OCI-M2 (cell line): ENCODE data around the gene SLC47A2.
"Not testable (repeated sequence)": the region's sequence is repeated elsewhere in the genome, so short reads cannot be mapped to it uniquely, and the experiment has no call there.

Source experiments
- DNase-seq: peaks from one replicate; lab custom pipeline; 2025; ENCODE audit not compliant: unreplicated experiment; lab: John Stamatoyannopoulos, UW

Gene SLC47A2

DNA sequence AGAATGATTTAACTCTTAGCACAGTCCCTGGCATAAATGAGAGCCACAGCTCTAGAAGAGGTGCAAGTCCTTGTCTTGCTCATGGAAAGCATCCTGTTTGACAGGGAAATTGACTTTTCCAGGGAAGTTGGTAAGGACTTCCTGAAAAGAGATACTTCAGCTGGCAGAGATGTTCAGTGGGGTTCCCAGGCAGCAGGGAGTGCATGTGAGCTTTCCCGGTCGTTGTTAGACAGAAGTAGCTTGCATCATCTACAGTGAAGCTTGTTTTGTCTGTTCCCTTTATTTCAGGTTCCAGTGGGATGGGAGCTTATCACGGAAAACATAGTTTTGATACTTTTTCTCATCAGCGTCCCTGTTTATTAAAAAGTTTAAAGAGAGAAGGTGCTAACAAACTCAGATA lies 45.0 kb downstream of the SLC47A2 start:
- DNase-seq = no peak

DNA sequence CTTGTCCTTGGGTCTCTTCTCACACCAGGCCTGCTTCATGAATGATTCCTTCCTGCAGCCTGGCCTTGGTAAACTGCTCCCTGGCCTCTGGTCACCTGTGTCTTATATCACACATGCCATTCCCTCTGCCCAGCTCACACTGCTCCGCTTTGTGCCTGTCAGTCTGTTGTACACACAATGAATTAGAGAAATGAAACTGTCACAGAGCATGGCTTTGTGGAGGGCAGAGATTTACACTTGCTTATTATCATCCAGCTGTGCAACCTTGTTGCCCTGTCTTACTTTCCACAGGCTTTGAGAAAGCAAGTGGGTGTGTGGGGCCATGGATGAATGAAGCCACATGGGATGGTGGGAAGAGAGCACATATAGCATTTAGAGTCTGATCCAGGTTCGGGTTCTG lies 45.5 kb downstream of the SLC47A2 start:
- DNase-seq = no peak

- not testable (repeated sequence) for DNase-seq
Measured at GRCh38 chr17:19669680-19670079, 46.7 kb downstream of the SLC47A2 start.

GRCh38 chr17:19664821-19665181 lies 51.6 kb downstream of the SLC47A2 start:
- DNase-seq = no peak

DNA sequence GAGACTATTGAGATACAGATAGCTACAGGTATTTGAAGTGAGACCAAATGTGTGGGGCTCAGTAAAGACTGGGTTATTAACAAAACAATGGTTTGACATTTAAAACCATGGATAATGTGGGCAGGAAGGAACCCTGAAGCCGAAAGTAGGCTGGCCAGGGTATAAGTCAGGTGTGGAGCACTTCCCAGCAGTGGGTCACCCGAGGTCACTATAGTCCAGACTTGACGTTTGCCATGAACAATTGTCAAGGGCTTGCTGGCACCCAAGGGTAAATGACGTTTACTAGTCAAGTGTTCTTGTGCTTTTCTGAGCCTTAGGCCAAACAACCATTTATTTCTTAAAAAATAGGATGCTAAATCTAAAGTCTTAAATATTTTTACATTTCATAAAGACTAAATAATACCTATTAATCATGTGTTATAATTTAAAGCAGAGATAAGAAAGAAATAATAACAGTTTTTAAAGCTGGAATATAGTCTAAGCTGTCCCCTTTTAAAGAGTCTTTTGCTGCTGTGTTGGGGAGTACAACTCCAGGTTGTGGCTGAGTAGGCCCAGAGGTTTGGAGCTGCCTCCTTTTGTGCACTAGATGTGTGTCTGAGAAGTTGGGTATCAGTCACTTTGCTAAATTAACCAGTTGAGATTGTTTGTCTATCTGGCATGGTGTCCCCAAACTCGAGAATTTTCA lies 52.1 kb downstream of the SLC47A2 start:
- DNase-seq = no peak

GRCh38 chr17:19663097-19663496 lies 53.3 kb downstream of the SLC47A2 start:
- DNase-seq = no peak

DNA sequence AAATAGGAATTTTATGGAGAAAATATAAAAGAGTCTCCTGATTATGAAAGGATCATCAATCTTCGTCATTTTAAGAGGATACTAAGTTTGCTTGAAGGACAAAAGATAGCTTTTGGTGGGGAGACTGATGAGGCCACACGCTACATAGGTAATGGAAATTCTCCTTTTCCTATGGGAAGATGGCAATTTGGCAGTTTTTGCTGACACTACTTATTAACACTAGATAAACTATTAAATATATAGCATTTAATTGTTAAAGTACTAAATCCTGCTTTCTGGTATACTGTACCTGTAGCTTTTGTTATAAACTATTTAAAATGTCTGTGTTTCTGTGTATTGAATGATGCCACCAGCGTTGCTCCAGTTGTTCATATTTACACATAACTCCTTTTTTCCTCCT lies 55.3 kb downstream of the SLC47A2 start:
- DNase-seq = no peak

DNA sequence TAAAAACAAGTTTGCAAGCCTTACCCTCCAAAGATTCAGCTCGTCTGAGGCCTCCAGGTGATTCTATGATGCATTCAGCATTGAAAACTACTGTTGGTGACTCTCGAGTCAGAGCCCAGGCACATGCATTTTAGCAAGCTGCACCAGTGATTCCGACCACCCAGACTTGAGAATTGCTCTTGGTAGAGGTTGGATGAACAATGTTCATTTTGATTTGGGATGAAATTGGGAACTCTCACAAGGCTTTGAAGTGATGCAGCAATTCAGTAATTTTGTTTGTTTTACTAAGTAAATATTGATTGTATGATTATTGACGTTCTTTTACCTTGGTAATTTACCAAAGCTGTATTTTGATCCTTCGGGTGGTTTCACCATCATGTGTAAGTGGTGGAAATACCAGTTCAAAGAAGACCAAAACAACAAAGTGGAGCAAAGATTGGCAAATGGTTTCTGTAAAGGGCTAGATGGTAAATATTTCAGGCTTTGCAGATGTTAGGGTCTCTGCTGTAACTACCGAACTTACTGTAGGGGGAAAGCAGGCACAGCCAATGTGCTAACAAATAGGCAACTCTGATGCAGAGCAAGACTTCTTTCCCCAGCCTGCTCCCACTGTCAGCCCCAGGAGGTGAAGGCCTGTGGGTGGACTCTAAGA lies 56.0 kb downstream of the SLC47A2 start:
- DNase-seq = no peak

DNA sequence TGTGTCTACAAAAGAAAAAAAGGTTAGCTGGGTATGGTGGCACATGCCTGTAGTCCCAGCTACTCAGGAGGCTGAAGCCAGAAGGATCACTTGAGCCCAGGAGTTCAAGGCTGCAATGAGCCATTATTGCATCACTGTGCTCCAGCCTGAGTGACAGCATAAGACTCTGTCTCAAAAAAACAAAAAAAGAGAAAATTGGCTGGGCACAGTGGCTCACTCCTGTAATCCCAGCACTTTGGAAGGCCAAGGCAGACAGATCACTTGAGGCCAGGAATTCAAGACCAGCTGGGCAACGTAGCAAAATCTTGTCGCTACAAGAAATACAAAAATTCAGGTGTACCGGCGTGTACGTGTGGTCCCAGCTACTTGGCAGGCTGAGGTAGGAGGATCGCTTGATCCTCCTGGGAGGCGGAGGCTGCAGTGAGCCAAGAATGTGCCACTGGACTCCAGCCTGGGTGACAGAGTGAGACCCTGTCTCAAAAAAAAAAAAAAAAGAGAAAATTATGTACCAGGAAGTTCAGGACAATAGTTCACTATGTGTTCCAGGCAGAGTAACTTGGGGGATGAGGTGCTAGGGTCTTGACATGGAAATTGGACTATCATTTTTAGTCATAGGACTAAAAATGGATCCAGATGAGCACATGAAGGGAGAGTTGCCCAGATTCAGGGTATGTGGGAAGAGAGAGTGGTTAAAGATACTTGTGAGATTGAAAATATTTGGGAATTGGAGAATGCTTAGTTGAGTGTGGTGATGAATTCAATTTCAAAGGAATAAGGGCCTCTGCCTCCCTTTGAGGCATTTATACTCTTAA lies 56.8 kb downstream of the SLC47A2 start:
- DNase-seq = no peak

GRCh38 chr17:19656851-19657581 lies 59.4 kb downstream of the SLC47A2 start:
- DNase-seq = no peak

DNA sequence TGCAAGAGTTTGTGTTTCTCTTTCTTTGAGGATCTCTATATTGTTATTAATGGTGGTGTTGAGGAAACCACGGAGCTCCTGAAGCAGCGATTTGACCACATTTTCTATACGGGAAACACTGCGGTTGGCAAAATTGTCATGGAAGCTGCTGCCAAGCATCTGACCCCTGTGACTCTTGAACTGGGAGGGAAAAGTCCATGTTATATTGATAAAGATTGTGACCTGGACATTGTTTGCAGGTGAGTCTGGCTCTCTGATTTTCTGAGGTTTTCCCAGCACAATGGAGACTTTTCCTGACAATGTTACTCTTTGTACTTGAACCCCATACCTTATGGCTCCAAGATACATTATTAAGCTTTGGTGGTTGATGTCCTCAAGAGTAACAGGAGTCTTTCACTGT lies 60.0 kb downstream of the SLC47A2 start:
- no peak for DNase-seq

DNA sequence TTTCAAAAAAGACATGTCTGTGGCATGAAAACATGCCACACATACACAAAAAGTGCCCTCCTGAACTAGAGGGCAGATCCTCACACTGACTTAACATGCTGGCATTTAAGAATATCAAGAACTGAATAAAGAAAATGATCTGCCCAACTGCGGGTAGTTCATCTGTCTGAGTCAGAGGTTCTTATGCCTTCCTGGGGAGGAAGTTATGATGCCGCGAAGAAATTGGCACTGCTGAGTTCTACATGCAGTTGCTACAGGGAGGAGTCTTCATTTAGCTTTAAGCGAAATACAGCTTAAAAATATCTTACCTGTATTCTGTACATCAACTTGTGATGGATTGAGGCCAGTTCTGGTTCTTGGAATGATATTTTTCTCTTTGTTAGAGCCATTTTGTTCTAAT lies 61.5 kb downstream of the SLC47A2 start:
- no peak for DNase-seq

- DNase-seq = no peak
Measured at GRCh38 chr17:19654342-19654886, 62.0 kb downstream of the SLC47A2 start.

- DNase-seq = no peak
Measured at GRCh38 chr17:19652595-19652994, 63.8 kb downstream of the SLC47A2 start.

GRCh38 chr17:19651451-19652238 lies 64.7 kb downstream of the SLC47A2 start:
- DNase-seq = no peak

GRCh38 chr17:19650826-19651225 lies 65.6 kb downstream of the SLC47A2 start:
- DNase-seq = no peak

DNA sequence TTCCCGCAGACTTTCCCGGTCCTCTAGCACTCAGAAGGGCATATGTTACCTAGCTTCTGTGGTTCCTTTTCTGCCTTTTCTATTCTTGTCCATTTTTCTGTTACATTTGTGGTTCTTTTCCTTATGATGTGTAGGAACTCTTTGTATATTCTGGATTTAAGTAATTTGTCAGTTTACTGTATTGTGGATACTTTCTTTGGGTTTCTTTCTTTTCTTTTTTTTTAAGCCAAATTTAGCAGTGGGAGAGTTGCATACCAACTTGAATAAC lies 67.2 kb downstream of the SLC47A2 start:
- no peak for DNase-seq

GRCh38 chr17:19648475-19649273 lies 67.7 kb downstream of the SLC47A2 start, which contains the start of gene ALDH3A2:
Gene ALDH3A2 (plus strand): TSS chr17:19648751. CDS start chr17:19648972, 221 bp downstream.
- DNase-seq = peak; percentile 61

DNA sequence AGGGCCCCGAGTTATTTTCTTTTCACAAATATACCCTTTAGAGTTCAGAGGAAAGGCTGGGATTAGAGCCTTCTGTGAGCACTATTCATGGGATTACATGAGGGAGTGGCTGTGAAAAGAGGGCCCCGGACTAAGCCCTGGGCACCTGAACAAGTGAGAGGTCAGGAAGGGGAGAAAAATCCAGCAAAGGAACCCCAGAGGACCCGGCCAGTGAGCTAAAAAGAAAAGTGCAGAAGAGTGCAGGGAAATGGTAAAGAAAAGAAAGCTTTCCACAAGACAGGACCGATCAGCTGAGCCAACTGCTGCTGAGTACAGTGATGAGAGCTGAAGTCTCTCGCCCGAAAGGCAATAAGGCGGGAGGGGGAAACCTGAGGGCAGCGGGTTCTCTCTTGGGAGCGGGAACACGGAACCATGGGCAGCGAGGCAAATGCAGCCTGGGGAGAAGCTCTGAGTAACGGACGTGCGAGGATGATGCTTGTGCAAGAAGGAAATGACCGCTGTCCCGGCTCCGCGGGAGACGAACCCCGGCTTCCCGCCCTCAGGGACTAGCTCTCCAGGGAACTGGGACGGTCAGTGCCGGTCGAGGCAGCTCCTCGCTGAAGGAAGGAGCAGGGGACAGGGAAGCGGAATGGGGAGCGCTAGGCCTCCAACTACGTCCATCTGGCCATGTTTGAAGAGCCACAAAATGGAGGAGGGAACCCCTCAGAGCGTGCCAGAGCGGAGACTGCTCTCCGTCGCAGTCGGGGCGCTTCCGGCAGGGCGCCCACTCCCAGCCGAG lies 68.5 kb downstream of the SLC47A2 start:
- DNase-seq = peak; percentile 61
